ENCODE results near the gene LHFPL2.
"Not testable (repeated sequence)": the region's sequence is repeated elsewhere in the genome, so short reads cannot be mapped to it uniquely, and the experiment has no call there.

Gene LHFPL2

DNA sequence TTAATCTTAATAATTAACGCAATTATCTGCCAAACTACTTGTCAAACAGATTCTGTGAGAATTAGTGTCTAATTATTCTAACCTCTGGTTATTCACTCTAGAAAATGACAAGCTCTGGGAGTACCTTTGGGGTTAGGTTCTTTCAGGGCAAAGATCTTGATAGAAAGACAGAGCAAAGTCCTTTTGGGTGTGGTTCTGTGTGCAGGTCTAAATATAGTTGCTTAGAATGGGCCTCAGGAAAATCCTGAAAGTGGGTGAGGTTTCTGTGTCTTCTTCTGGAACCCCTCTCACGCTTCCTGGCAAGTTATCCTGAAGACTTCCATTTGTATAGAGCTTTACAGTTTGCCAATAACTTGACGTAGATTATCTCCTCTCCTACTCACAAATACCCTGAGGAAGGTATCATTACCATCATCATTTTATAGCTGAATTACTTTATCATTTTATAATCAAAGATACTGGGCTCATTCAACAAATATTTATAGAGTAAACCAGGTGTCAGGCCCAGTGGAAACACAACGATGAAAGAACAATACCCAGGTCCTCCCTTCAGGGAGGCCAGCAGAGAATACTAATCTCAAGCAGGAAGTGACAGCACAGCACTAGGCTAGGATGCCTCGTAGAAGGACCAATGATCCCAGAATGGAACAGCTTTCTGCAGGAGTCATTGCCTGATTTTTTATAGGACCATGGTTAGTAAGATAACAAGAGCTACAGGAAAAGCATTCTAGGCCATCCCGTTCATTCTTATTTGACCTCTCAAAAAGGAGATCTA is 27.6 kb upstream of the LHFPL2 start:
- Mint-ChIP-seq H3K27me3 (peaks cover 28% of the 10 kb centered on the region), H3K36me3 (ENCODE audit: insufficient read depth) (no peaks in the 10 kb centered on the region)
- ATAC-seq (replicated peaks; ENCODE audit: extremely low read depth, poor library complexity, severe bottlenecking), result no peak

DNA sequence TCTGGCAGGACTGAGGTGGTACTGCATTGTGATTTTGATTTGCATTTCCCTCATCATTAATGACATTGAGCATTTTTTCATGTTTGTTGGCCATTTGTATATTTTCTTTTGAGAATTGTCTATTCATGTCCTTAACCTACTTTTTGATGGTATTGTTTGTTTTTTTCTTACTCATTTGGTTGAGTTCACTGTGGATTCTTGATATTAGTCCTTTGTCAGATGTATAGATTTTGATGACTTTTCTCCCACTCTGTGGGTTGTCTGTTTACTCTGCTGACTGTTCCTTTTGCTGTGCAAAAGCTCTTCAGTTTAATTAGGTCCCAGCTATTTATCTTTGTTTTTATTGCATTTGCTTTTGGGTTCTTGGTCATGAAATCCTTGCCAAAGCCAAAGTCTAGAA is 25.3 kb upstream of the LHFPL2 start:
- H3K36me3 Mint-ChIP-seq (ENCODE audit: insufficient read depth); DNase-seq (ENCODE audit: low spot score in 2 of 2); H3K4me3 Mint-ChIP-seq; ATAC-seq (replicated peaks; ENCODE audit: extremely low read depth, poor library complexity, severe bottlenecking); H3K9me3 Mint-ChIP-seq; H3K27ac Mint-ChIP-seq (ENCODE audit: low read depth); H3K4me1 Mint-ChIP-seq: not testable (repeated sequence)
- H3K27me3 Mint-ChIP-seq, result peaks cover 37% of the 10 kb centered on the region

More for the DNA sequence above, 27.6 kb upstream of the LHFPL2 start:
- no peak overlapping the region for H3K27ac Mint-ChIP-seq (ENCODE audit: low read depth)
- no peaks in the 10 kb centered on the region for H3K4me1 Mint-ChIP-seq
- no peaks in the 10 kb centered on the region for H3K9me3 Mint-ChIP-seq
- H3K4me3 Mint-ChIP-seq, result no peak overlapping the region
- DNase-seq (ENCODE audit: low spot score in 2 of 2), result no peak

DNA sequence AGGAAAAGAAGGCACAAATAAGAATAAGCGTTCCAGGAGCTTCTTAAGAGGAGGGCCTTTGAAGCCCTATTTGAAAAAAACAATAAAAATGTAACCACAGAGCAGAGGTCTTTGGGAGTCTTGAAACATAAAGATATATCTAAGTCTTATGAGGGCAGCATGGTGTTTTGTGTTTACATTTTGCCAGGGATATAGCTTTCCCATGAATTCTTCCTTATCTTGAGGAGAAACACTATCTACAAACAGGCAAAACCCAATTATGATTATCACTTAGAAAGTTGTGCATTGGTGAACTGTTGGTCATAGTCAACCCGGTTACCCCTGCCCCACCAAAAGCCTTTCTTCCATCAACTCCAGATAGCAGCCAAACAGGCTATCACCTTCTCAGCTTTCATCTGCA is 23.6 kb upstream of the LHFPL2 start:
- DNase-seq (ENCODE audit: low spot score in 2 of 2) (no peak), ATAC-seq (replicated peaks; ENCODE audit: extremely low read depth, poor library complexity, severe bottlenecking) (no peak)
- Mint-ChIP-seq H3K27me3 (peaks cover 37% of the 10 kb centered on the region), H3K4me1 (no peaks in the 10 kb centered on the region), H3K27ac (ENCODE audit: low read depth) (no peak overlapping the region), H3K36me3 (ENCODE audit: insufficient read depth) (no peaks in the 10 kb centered on the region), H3K9me3 (no peaks in the 10 kb centered on the region), H3K4me3 (no peak overlapping the region)

DNA sequence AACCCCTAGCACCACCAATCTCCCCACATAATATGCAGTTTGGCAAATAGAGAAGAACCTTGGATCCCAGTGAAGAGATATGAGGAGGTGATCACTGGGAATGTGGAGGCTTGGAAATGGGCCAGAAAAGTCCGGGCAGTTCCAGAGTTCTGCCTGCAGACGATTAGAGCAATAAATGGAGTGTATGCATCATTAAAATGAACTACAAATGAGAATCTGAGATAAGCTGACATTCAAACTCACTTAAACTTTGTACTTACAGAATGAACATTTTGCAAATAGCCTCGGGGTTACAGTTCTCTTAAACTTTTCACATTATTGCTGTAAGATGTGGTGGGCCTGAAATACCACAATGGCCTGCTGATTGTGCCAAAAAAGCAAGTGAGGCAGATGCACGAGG is 23.0 kb upstream of the LHFPL2 start:
- no peaks in the 10 kb centered on the region for H3K4me1 Mint-ChIP-seq
- H3K4me3 Mint-ChIP-seq, result no peak overlapping the region
- no peak overlapping the region for H3K27ac Mint-ChIP-seq (ENCODE audit: low read depth)
- peaks cover 42% of the 10 kb centered on the region for H3K27me3 Mint-ChIP-seq
- ATAC-seq (replicated peaks; ENCODE audit: extremely low read depth, poor library complexity, severe bottlenecking) (no peak), DNase-seq (ENCODE audit: low spot score in 2 of 2) (no peak)
- H3K36me3 Mint-ChIP-seq (ENCODE audit: insufficient read depth), result no peaks in the 10 kb centered on the region
- H3K9me3 Mint-ChIP-seq, result no peaks in the 10 kb centered on the region

DNA sequence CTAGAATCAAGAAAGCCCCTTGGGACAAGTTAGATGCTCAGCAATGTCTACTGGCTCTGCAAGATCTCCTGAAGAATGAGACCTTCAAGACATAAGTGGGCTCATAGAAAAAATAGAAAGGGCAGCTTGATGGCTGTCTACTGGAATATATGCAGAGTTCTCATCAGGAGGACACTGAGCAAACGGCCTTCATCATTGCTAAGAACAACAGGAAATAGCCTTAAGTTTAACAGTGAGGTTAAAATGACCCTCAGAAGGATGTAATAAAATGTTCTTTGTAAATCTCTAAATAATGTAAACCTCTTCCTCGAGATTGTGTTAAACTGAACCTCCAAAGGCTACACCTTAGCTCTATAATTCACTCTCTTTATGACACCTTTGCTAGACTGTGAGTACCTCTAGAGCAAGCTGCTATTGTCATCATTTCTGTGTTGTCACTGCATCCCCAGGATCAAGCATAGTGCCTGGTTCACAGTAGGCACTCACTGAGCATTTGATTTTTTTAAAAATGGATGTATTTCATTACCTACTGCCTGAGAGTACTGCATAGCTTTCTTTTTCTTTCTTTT is 22.2 kb upstream of the LHFPL2 start:
- DNase-seq (ENCODE audit: low spot score in 2 of 2), result no peak
- Mint-ChIP-seq H3K27ac (ENCODE audit: low read depth) (no peak overlapping the region), H3K9me3 (no peaks in the 10 kb centered on the region), H3K36me3 (ENCODE audit: insufficient read depth) (no peaks in the 10 kb centered on the region), H3K4me3 (no peak overlapping the region), H3K4me1 (no peaks in the 10 kb centered on the region), H3K27me3 (peaks cover 51% of the 10 kb centered on the region)
- ATAC-seq (replicated peaks; ENCODE audit: extremely low read depth, poor library complexity, severe bottlenecking), result no peak

DNA sequence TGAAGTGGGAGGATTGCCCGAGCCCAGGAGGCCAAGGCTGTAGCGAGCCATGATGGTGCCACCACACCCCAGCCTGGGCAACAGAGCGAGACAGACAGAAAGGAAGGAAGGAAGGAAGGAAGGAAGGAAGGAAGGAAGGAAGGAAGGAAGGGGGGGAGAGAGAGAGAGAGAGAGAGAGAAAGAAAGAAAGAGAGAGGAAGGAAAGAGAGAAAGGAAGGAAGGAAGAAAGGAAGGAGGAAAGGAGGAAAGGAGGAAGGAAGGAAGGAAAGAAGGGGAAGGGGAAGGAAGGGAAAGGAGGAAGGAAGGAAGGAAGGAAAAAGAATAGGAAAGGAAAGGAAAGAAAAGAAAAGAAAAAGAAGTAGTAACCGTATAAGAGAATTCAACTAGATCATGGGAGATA is 20.8 kb upstream of the LHFPL2 start:
- Mint-ChIP-seq H3K27ac (ENCODE audit: low read depth) (no peak overlapping the region), H3K36me3 (ENCODE audit: insufficient read depth) (no peaks in the 10 kb centered on the region), H3K4me3 (no peak overlapping the region), H3K4me1 (no peaks in the 10 kb centered on the region), H3K9me3 (no peaks in the 10 kb centered on the region), H3K27me3 (peaks cover 50% of the 10 kb centered on the region)
- no peak for ATAC-seq (replicated peaks; ENCODE audit: extremely low read depth, poor library complexity, severe bottlenecking)
- DNase-seq (ENCODE audit: low spot score in 2 of 2), result no peak

DNA sequence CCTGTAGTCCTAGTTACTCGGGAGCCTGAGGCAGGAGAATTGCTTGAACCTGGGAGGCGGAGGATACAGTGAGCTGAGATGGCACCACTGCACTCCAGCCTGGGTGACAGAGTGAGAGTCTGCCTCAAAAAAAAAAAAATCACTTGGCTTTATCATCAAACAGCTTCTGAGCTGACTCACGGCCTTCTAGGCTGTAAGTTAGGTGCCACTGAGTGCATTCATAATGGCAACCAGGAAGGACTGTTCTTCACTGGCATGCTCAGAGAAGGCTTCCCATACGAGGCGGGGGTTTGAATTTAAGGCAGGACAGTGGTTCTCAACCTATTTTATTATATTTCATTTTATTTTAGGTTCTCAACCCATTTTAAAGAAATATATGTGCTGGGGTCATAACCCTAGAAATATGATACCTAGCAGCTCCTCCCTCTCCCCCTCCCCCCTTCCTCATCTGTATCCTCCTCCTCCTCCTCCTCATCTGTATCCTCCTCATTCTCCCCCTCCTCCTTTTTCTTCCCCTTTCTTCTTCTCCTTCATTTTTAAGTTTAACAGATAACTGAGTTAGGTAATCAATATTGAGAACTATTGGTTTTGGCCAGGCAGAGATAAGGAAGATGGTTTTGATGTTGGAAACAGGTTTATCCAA is 19.0 kb upstream of the LHFPL2 start:
- Mint-ChIP-seq H3K36me3 (ENCODE audit: insufficient read depth) (no peaks in the 10 kb centered on the region), H3K27me3 (peaks cover 33% of the 10 kb centered on the region), H3K4me3 (no peak overlapping the region), H3K4me1 (no peaks in the 10 kb centered on the region), H3K9me3 (no peaks in the 10 kb centered on the region), H3K27ac (ENCODE audit: low read depth) (no peak overlapping the region)
- no peak for ATAC-seq (replicated peaks; ENCODE audit: extremely low read depth, poor library complexity, severe bottlenecking)
- no peak for DNase-seq (ENCODE audit: low spot score in 2 of 2)

DNA sequence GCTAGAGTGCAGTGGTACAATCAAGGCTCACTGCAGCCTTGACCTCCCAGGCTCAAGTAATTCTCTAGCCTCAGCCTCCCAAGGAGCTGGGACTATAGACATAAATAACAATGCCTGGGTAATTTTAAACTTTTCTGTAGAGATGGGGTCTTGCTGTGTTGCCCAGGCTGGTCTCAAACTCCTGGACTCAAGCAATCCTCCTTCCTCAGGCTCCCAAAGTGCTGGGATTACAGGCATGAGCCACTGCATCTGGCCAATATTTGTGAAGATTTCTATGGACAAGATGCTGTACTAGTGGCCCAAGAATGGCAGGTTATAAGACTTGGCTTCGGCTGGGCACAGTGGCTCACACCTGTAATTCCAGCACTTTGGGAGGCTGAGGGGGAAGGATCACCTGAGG is 18.4 kb upstream of the LHFPL2 start:
- not testable (repeated sequence) for H3K9me3 Mint-ChIP-seq; ATAC-seq (replicated peaks; ENCODE audit: extremely low read depth, poor library complexity, severe bottlenecking); H3K4me1 Mint-ChIP-seq; H3K36me3 Mint-ChIP-seq (ENCODE audit: insufficient read depth); DNase-seq (ENCODE audit: low spot score in 2 of 2); H3K4me3 Mint-ChIP-seq; H3K27ac Mint-ChIP-seq (ENCODE audit: low read depth)
- H3K27me3 Mint-ChIP-seq, result peaks cover 30% of the 10 kb centered on the region

DNA sequence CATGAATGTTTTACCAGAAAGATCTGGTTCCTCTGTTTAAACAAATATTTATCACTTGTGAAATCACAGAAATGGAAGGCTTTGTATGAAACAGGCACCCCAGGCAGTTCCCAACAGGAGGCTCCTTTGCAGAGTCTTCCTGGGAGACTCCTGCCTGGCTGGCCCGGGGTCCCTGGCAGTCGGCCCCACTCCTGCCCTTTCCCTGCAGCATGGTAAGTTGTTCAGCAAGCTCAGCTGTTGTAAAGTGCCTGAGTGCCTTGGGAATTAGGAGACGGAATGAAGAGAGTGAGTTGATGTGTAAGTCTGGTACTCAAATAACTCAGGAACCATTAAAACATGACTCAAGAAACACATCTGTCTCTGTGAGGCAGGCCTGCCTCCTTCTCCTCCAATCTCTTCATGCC is 17.5 kb upstream of the LHFPL2 start:
- Mint-ChIP-seq H3K27ac (ENCODE audit: low read depth) (no peak overlapping the region), H3K27me3 (peaks cover 32% of the 10 kb centered on the region), H3K9me3 (no peaks in the 10 kb centered on the region), H3K4me3 (no peak overlapping the region), H3K36me3 (ENCODE audit: insufficient read depth) (no peaks in the 10 kb centered on the region), H3K4me1 (no peaks in the 10 kb centered on the region)
- no peak for DNase-seq (ENCODE audit: low spot score in 2 of 2)
- no peak for ATAC-seq (replicated peaks; ENCODE audit: extremely low read depth, poor library complexity, severe bottlenecking)

DNA sequence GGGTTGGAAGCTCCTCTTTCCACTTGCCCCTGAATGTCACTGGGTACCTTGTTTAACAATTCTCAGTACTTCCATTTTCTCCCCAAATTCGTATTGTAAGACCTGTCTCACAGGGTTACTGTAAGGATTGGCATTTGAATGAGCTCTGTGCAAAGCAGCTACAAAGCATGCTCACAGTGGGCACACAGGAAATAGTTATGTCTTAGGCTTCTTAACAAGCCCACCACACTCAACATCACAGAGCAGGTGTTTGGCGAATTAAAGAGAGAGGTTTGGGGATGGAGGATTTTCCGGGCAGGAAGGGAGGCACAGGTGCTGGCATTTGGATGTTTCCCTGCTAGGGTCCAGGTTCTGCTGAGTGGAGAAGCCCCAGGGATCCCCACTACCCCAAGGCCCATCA is 17.0 kb upstream of the LHFPL2 start:
- H3K4me3 Mint-ChIP-seq, result no peak overlapping the region
- no peaks in the 10 kb centered on the region for H3K36me3 Mint-ChIP-seq (ENCODE audit: insufficient read depth)
- peaks cover 33% of the 10 kb centered on the region for H3K27me3 Mint-ChIP-seq
- H3K27ac Mint-ChIP-seq (ENCODE audit: low read depth), result no peak overlapping the region
- no peaks in the 10 kb centered on the region for H3K9me3 Mint-ChIP-seq
- no peak for DNase-seq (ENCODE audit: low spot score in 2 of 2)
- H3K4me1 Mint-ChIP-seq, result no peaks in the 10 kb centered on the region
- no peak for ATAC-seq (replicated peaks; ENCODE audit: extremely low read depth, poor library complexity, severe bottlenecking)

DNA sequence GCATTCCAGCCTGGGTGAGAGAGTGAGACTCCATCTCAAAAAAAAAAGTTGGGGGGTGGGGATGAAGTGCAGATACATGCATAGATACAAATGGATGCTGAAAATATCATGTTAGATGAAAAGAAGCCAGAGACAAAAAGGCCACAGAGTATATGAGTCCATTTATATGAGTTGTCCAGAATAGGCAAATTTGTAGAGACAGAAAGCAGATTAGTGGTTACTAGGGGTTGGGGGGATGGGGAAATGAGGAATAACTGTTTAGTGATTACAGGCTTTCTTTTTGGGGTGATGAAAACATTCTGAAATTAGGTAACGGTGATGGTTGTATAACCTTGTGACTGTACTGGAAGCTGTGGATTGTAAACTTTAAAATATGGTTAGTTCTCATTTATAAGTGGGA is 13.8 kb upstream of the LHFPL2 start:
- no peaks in the 10 kb centered on the region for H3K4me1 Mint-ChIP-seq
- no peaks in the 10 kb centered on the region for H3K9me3 Mint-ChIP-seq
- H3K4me3 Mint-ChIP-seq, result no peak overlapping the region
- H3K36me3 Mint-ChIP-seq (ENCODE audit: insufficient read depth), result no peaks in the 10 kb centered on the region
- DNase-seq (ENCODE audit: low spot score in 2 of 2) (no peak), ATAC-seq (replicated peaks; ENCODE audit: extremely low read depth, poor library complexity, severe bottlenecking) (no peak)
- no peak overlapping the region for H3K27ac Mint-ChIP-seq (ENCODE audit: low read depth)
- peaks cover 35% of the 10 kb centered on the region for H3K27me3 Mint-ChIP-seq

DNA sequence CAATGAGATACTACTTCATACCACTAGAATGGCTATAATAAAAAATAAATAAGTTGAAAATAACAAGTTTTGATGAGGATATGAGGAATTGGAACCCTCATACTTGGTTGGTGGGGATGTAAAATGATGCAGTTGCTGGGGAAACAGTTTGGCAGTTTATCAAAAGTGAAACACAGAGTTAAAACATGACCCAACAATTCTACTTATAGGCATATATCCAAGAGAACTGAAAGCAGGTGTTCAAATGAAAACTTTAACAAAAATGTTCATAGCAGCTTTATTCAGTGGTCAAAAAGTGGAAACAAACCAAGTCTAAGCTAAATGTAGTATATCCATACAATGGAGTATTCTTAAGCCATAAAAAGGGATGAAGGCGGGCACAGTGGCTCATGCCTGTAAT is 13.1 kb upstream of the LHFPL2 start:
- H3K9me3 Mint-ChIP-seq, result no peaks in the 10 kb centered on the region
- H3K4me1 Mint-ChIP-seq, result no peaks in the 10 kb centered on the region
- no peak overlapping the region for H3K4me3 Mint-ChIP-seq
- H3K27me3 Mint-ChIP-seq, result peaks cover 36% of the 10 kb centered on the region
- H3K36me3 Mint-ChIP-seq (ENCODE audit: insufficient read depth), result no peaks in the 10 kb centered on the region
- DNase-seq (ENCODE audit: low spot score in 2 of 2) (no peak), ATAC-seq (replicated peaks; ENCODE audit: extremely low read depth, poor library complexity, severe bottlenecking) (no peak)
- no peak overlapping the region for H3K27ac Mint-ChIP-seq (ENCODE audit: low read depth)

DNA sequence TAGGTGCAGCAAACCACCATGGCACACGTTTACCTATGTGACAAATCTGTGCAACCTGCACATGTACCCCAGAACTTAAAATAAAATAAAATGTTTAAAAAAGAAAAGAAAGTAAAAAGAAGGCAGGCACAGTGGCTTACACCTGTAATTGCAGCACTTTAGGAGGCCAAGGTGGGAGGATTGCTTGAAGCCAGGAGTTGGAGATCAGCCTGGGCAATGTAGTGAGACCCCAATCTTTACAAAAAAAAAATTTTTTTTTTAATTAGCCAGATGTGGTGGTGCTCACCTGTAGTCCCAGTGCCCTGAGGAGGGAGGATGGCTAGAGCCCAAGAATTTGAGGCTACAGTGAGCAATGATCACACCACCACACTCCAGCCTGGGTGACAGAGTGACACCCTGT is 12.5 kb upstream of the LHFPL2 start:
- Mint-ChIP-seq H3K4me1 (no peaks in the 10 kb centered on the region), H3K36me3 (ENCODE audit: insufficient read depth) (no peaks in the 10 kb centered on the region), H3K27me3 (peaks cover 33% of the 10 kb centered on the region), H3K27ac (ENCODE audit: low read depth) (no peak overlapping the region), H3K4me3 (no peak overlapping the region), H3K9me3 (no peaks in the 10 kb centered on the region)
- ATAC-seq (replicated peaks; ENCODE audit: extremely low read depth, poor library complexity, severe bottlenecking), result no peak
- DNase-seq (ENCODE audit: low spot score in 2 of 2), result no peak

All from central memory CD8-positive, alpha-beta T cell (primary cell).